Peyer's patch (tissue), 4 donors: Measurements from ENCODE around the gene SCGB1C1.

Experiments
- POLR2A ChIP-seq, 2 donors: fragments of 450-650 bp; IDR thresholded peaks; one replicate each; pipeline ENCODE4 v1.5.1; 2017; ENCODE audit warnings: antibody characterized with exemption in 2 of 2, mild to moderate bottlenecking in 2 of 2, moderate library complexity in 2 of 2
- TF ChIP-seq, protein P1 (sequence below), 6 experiments: fragments of 450-650 bp in 4 of 6; fragments of 200-600 bp in 2 of 6; sonication (generic) in 1 of 6; IDR thresholded peaks; one replicate each; pipeline ENCODE4 v1.5.1; 2017 to 2019; ENCODE audit warnings: antibody characterized with exemption in 6 of 6, mild to moderate bottlenecking in 3 of 6, moderate library complexity in 1 of 6

DNA sequence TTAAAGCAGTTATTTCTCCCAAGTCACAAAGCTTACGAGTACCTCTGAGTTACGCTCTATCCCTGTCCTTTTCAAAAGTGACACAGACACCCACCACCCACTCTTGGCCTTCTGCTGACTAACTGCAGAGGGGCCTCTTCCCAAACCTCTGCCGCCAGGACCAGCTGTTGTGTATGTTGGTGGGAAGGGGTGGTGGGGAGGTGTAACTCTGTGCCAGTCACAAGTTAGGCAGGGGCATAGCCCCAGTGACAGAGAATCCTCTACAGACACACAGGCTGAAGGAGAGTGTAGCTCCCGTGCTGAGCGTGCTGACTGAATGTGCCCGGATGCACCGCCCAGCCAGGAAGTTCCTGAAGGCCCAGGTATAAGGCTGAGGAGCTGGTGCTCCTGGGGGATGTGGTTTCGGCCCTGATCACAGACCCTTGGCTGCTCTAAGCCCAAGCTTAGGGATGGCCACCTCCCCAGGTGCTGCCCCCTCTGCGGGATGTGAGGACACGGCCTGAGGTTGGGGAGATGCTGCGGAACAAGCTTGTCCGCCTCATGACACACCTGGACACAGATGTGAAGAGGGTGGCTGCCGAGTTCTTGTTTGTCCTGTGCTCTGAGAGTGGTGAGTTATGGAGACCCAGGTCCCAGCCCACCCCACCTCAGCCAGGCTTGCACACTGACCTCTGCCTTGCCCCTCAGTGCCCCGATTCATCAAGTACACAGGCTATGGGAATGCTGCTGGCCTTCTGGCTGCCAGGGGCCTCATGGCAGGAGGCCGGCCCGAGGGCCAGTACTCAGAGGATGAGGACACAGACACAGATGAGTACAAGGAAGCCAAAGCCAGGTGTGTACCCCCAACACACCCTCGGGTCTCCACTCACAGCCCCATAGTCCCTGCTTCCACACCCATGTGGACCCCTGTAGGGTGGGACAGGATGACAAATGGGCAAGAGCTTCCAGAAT is 19.5 kb downstream of the SCGB1C1 start:
- TF ChIP-seq, protein P1, sequence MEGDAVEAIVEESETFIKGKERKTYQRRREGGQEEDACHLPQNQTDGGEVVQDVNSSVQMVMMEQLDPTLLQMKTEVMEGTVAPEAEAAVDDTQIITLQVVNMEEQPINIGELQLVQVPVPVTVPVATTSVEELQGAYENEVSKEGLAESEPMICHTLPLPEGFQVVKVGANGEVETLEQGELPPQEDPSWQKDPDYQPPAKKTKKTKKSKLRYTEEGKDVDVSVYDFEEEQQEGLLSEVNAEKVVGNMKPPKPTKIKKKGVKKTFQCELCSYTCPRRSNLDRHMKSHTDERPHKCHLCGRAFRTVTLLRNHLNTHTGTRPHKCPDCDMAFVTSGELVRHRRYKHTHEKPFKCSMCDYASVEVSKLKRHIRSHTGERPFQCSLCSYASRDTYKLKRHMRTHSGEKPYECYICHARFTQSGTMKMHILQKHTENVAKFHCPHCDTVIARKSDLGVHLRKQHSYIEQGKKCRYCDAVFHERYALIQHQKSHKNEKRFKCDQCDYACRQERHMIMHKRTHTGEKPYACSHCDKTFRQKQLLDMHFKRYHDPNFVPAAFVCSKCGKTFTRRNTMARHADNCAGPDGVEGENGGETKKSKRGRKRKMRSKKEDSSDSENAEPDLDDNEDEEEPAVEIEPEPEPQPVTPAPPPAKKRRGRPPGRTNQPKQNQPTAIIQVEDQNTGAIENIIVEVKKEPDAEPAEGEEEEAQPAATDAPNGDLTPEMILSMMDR (IDR thresholded peaks at IDR 0.05), result no peak
- no peak for TF ChIP-seq POLR2A (IDR thresholded peaks at IDR 0.05)
